Neutrophil (primary cell): ENCODE results near the gene IGSF9B.

Experiments used
- H3K27ac ChIP-seq: fragments of 200-600 bp; sonication (generic); 2 replicates; pipeline ENCODE4 v1.5.1; 2016; ENCODE audit warnings: mild to moderate bottlenecking, moderate library complexity
- H3K27me3 ChIP-seq: fragments of 200-600 bp; sonication (generic); 2 replicates; pipeline ENCODE4 v1.6.0; 2016; ENCODE audit warnings: mild to moderate bottlenecking
- H3K36me3 ChIP-seq: fragments of 200-600 bp; sonication (generic); 2 replicates; pipeline ENCODE4 v1.5.1; 2017
- H3K4me1 ChIP-seq, 2 experiments: fragments of 200-600 bp in 1 of 2; sonication (generic) in 1 of 2; 1 replicate in 1 of 2; 2 replicates in 1 of 2; pipeline versions ENCODE4 v1.5.1 to v1.6.1; 2013 to 2016; ENCODE audit warnings: low read depth in 1 of 2, low read length in 1 of 2, mild to moderate bottlenecking in 1 of 2, moderate library complexity in 1 of 2; ENCODE audit not compliant: control insufficient read depth in 1 of 2, insufficient read depth in 1 of 2
- H3K4me3 ChIP-seq, 2 experiments: fragments of 200-600 bp in 1 of 2; sonication (generic) in 1 of 2; 1 replicate in 1 of 2; 2 replicates in 1 of 2; pipeline ENCODE4 v1.5.1; 2013 to 2016; ENCODE audit warnings: low read depth in 1 of 2, low read length in 1 of 2, mild to moderate bottlenecking in 1 of 2, moderate library complexity in 1 of 2
- H3K9me3 ChIP-seq: fragments of 200-600 bp; sonication (generic); 2 replicates; pipeline ENCODE4 v1.5.1; 2016
- CTCF ChIP-seq: fragments of 200-600 bp; sonication (generic); IDR thresholded peaks from 2 replicates; pipeline ENCODE4 v1.5.1; 2016; ENCODE audit warnings: antibody characterized with exemption

Gene IGSF9B

DNA sequence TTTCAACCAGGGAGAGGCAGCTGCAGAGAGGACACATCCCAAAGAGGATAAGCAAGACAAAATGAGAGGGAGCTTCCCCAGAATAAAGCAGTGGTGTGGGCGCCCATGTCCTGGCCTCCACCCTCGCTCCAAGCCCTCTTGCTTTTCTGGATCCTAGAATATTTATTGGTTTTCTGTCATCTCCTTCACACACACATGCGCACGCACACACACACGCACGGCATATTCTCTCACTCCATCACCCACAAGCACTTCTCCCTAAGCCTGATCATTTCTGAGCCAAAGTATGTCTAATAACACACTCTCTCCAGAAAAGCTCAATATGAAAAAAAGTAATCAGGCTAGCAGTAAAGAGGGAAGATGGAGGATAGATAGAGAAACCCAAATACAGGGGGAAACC lies 7.6 kb downstream of the IGSF9B start:
- Histone ChIP-seq H3K36me3 (no peaks in the 10 kb centered on the region), H3K4me1 (no peaks in the 10 kb centered on the region), H3K27ac (no peak overlapping the region), H3K4me3 (no peak overlapping the region), H3K9me3 (no peaks in the 10 kb centered on the region), H3K27me3 (peaks cover 59% of the 10 kb centered on the region)
- TF ChIP-seq CTCF: no peak

GRCh38 chr11:133948711-133949110 lies 8.1 kb downstream of the IGSF9B start:
- no peak for TF ChIP-seq CTCF
- Histone ChIP-seq H3K27me3 (peaks cover 55% of the 10 kb centered on the region), H3K4me3 (no peak overlapping the region), H3K9me3 (no peaks in the 10 kb centered on the region), H3K36me3 (no peaks in the 10 kb centered on the region), H3K27ac (no peak overlapping the region), H3K4me1 (no peaks in the 10 kb centered on the region)

- no peaks in the 10 kb centered on the region for H3K4me1 ChIP-seq
- TF ChIP-seq CTCF: no peak
- H3K9me3 ChIP-seq: no peaks in the 10 kb centered on the region
- no peak overlapping the region for H3K27ac ChIP-seq
- peaks cover 41% of the 10 kb centered on the region for H3K27me3 ChIP-seq
- no peak overlapping the region for H3K4me3 ChIP-seq
- H3K36me3 ChIP-seq: no peaks in the 10 kb centered on the region
These were observed 9.4 kb downstream of the IGSF9B start for GRCh38 chr11:133947321-133947756.

GRCh38 chr11:133946541-133947318 lies 10.0 kb downstream of the IGSF9B start:
- Histone ChIP-seq H3K27me3 (peaks cover 35% of the 10 kb centered on the region), H3K36me3 (no peaks in the 10 kb centered on the region), H3K4me1 (no peaks in the 10 kb centered on the region), H3K9me3 (no peaks in the 10 kb centered on the region), H3K27ac (no peak overlapping the region), H3K4me3 (no peak overlapping the region)
- TF ChIP-seq CTCF: no peak

- TF ChIP-seq CTCF: no peak
- no peaks in the 10 kb centered on the region for H3K36me3 ChIP-seq
- no peak overlapping the region for H3K27ac ChIP-seq
- no peaks in the 10 kb centered on the region for H3K9me3 ChIP-seq
- no peaks in the 10 kb centered on the region for H3K4me1 ChIP-seq
- H3K4me3 ChIP-seq: no peak overlapping the region
- peaks cover 33% of the 10 kb centered on the region for H3K27me3 ChIP-seq
These were observed 10.7 kb downstream of the IGSF9B start for GRCh38 chr11:133946051-133946450.
